Heart left ventricle (tissue), 13 donors: Measurements from ENCODE around the gene LRRC27.
"Not testable (repeated sequence)": the region's sequence is repeated elsewhere in the genome, so short reads cannot be mapped to it uniquely, and the experiment has no call there.

Experiments used
- POLR2A ChIP-seq, 2 donors: fragments of 450-650 bp; IDR thresholded peaks; one replicate each; pipeline ENCODE4 v1.6.1; 2017; ENCODE audit warnings: antibody characterized with exemption in 2 of 2, mild to moderate bottlenecking in 2 of 2, moderate library complexity in 2 of 2
- TF ChIP-seq, protein P1 (sequence below), 12 donors: fragments of 200-600 bp; sonication (generic) in 4 of 12; IDR thresholded peaks; one replicate each; pipeline versions ENCODE4 v1.5.0 to v1.8.0; 2018 to 2022; ENCODE audit warnings: antibody characterized with exemption in 12 of 12, mild to moderate bottlenecking in 5 of 12
- donor health status: ischemic (EF 13 %, LVEDD 7.1; RV severe dilation, severe dysfunction).
- donor health status: DM: no; HTN: yes; CAD: no.
- donor health status: DM: no; HTN: no; CAD: no.
- donor health status: ischemic (EF 25% LVEDD 6.9; RV normal size, moderate dysfunction).
- donor health status: ischemic (EF 25% LVEDD 5.7; RV mildly dilated, moderate dysfunction).
- donor health status: ischemic (EF 35%, LVEDD 5.7; RV mildly dilated, moderate dysfunction).
- donor health status: nonischemic (EF 11% LVEDD 7.7; RV severe dilation, severe dysfunction).
- donor health status: DM: yes; HTN: yes; CAD: no.
- donor health status: PGD.
- donor health status: ischemic (EF 29% LVEDD 5.4; RV normal size, mild dysfunction).
- donor health status: nonischemic (EF 23%, LVEDD 6.1; RV moderate dilation, normal function).

DNA sequence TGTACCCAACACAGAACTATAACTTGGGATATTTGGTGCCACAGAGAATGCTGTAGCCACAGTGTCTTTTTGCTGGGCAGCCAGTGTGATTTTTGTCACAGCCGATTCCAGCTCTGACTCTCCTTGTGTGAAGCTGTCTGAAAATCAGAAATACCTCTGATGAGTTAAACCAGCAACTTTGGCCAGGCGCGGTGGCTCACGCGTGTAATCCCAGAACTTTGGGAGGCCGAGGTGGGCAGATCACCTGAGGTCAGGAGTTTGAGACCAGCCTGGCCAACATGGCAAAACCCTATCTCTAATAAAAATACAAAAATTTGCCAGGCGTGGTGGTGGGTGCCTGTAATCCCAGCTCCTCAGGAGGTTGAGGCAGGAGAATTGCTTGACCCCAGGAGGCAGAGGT lies 5.9 kb downstream of the LRRC27 start:
- TF ChIP-seq, protein P1, sequence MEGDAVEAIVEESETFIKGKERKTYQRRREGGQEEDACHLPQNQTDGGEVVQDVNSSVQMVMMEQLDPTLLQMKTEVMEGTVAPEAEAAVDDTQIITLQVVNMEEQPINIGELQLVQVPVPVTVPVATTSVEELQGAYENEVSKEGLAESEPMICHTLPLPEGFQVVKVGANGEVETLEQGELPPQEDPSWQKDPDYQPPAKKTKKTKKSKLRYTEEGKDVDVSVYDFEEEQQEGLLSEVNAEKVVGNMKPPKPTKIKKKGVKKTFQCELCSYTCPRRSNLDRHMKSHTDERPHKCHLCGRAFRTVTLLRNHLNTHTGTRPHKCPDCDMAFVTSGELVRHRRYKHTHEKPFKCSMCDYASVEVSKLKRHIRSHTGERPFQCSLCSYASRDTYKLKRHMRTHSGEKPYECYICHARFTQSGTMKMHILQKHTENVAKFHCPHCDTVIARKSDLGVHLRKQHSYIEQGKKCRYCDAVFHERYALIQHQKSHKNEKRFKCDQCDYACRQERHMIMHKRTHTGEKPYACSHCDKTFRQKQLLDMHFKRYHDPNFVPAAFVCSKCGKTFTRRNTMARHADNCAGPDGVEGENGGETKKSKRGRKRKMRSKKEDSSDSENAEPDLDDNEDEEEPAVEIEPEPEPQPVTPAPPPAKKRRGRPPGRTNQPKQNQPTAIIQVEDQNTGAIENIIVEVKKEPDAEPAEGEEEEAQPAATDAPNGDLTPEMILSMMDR (IDR thresholded peaks at IDR 0.05) = not testable (repeated sequence)
- not testable (repeated sequence) for TF ChIP-seq POLR2A (IDR thresholded peaks at IDR 0.05)
